Amygdala (tissue), 56 donors: ENCODE results near the gene RAB14.
A peak's percentile ranks its signal among the peaks of the same experiment; 100 is the strongest.

ENCODE experiments used
- DNase-seq, 56 donors: peaks; one replicate each; lab custom pipeline; 2025; lab: John Stamatoyannopoulos, UW

RAB14 gene

DNA sequence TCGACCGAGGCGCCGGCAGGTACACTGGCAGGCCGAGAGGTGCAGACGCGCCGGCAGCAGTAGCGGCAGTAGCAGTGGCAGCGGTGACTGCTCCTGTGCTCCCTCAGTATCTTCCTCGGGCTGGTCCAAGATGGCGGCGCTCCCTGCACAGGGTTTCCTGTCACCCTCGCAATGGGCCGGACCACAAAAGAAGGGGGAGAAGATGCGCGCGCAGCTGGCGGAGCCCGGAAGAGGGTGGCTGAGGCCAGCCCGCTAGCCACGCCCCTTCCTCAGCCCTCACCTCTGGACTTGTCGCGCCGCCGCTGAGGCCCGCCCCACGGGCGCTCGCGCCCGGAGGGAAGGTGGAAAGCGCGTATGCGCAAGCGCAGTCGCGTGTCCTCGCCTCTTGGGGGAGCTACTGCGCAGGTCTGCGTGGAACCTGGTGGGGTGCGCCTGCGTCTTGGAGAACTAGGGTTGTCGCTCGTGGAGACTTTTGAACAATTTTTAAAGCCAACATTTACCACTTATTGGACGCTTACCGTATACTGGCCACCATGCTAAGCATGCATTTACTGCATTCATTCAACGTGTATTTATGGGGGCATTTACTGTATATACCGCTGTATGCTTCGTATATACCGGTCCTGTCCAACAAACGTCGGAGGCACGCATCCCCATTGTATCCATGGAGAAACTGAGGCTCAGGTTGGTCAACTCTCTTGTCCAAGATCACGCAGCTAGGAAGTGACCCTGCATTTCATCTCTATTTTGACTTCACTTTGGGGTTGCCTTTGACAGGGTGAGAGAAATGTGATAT is at the start of gene RAB14:
Gene RAB14, minus strand, starts transcription at position 132 of the 796 bp plus-strand sequence. CDS start 8,457 bp downstream, outside the sequence.
- DNase-seq = peak; percentile 89 to 100 (median 98)

DNA sequence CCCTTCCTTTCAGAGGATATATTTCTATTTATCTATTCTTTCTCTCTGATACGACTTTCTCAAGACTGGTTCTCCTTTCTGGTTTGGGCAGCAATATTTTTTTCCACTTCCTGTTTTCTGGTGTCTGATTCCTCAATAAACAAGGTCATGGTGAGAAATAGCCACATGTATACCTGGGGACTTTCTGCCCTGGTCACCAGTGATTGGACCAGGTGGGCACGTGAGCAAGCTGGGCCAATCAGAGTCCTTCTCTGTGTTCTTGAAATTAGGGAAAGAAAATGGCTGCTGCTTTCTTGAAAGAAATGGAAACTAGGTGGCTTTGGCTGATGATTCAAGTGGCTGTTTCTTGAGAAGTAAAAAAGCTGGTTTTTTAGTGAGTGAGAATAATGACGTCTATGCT is 47.9 kb upstream of the RAB14 start:
- no peak for DNase-seq

DNA sequence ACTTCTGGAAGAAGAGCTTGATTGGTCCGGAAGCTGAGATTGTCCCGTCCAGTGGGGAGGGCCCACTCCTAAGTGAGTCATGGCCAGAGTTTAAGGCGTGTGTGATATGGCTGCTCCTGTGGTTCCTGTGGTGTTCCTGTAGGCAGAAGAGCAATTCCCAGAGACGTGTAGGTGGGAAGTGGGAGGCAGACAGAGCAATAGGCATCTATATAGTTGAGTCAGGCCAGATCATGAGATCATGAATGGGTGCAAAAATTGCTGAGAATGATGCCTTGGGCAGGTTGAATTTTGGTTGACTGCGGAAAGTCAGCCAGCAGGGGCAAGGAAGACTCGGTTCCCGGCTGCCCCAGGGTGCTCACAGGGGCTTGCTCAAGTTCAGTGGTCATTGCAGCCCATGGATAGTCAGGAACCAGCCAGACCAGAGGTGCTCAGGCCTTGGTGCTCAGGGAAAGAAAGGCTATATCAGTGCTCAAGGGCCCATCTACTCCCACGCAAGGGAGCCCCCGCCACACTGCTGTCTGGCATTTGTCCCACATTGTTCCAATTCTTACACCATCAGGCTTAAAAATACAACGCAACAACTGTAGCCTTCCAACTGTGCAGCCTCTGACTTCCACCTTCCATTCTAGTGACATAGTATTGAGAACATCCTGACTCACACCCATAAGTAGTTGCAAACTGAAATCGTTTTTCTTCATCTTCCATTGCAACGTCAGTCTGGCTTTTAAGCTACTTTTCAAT is 45.3 kb upstream of the RAB14 start:
- no peak for DNase-seq

DNA sequence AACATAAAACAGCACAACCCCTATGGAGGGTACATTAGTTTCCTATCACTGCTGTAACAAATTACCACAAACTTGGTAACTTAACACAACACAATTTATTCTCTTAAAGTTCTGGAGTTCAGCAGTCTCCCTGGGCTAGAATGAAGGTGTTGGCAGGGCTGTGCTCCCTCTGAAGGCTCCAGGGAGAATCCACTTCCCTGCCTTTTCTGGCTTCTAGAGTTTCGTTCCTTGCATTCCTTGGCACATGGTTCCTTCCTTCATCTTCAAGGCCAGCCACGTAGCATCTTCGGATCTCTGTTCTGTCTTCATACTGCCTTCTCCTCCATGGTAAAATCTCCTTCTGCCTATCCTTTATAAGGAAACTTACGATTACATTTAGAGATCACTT is 41.3 kb upstream of the RAB14 start:
- no peak for DNase-seq

DNA sequence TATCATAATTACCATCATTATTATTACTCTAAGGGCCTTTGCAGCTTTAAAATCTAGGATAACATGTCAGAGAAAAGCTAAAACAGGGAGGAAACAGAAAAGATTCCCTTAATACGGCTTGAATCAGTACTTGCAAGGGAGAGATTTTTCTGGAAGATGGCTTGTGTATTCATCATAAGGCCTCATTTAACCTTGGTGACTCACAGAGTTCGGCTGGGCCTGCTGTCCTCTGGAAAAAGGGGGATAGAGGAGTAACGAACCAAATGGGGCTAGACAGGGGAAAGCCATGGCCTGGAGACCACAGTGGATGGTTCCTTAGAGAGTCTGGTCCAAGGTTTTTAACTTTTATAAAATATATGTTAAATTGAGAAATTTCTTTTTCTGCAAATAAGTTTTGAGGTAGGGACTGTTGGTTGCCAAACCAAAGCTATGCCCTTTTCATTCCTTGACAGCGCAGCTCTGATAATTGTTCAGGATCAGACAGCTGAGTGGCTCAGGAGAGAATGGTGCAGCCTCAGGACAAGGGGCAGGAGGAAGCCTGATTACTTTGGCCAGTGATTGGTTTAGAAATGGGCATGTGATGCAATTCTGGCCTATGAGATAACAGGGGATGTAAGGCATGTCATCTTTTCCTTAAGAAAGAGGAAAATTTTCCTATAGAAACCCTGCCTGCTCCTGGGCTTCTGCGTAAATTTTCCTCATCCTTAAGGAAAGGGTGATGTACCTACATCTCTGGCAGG is 40.7 kb upstream of the RAB14 start:
- no peak for DNase-seq

DNA sequence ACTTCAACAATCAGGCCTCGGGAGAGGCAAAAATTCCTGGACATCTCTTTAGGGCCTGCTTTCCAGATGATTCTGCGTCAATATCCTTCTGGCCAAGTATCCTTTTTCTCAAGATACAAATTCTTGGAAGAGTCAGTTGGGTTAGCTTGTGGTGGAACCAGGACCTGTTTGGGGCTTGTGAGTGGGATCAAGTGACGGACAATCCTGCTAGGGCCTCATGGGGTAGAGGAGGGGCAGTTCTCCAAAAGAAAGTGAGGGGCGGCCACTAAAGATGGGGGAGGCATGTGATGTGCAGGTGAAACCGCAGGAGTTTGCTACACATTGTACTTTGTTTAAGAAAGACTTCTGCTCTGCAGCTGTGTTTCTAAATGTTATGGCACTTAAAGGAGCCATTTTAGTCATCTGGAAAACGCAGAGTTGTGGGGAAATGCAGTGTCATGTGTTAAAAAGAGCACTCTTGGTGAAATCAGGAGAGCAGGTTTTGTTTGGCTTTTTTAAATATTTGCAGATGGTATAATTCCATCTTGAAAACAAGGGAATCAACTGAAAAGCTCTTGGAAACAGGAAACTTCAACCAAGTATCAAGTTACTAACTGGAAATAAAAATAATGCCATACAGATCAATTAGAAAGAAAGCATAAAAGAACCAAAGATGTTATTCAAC is 38.9 kb upstream of the RAB14 start:
- DNase-seq = no peak

DNA sequence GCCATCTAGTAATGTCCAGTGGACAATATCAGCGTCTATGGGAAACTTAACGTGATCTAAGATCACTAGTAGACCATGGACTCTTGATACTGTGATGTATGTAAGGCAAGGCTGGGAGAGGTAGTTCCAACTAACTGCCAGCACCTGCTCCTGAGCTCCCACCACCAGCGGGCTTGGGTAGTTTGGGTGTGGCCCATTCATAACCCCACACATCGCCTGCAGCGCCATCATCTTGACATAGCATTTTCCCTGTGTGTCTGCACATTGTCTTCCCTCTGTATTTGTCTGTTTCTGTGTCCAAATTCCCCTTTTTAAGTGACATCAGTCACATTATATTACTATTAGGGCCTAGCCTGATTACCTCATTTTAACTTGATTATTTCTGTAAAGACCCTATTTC is 38.2 kb upstream of the RAB14 start:
- DNase-seq = no peak

DNA sequence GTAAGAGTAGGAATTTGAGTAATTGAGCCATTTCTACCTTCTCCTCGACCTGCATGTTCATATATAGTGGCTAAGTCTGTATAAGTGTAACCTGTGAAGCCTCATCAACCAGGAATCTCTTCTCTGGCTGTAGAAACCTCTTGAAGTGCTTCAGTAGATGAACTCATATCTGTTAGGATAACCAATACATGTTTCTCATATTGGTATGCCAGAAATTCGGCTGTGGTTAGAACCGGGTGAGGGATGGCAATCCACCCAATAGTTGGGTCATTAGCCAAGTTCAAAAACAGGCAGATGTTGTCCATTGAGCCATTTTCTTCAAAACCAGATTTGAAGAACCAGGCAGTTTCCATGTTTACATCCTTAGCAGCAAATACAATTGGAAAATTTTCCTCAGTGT is 37.4 kb upstream of the RAB14 start:
- DNase-seq = no peak

DNA sequence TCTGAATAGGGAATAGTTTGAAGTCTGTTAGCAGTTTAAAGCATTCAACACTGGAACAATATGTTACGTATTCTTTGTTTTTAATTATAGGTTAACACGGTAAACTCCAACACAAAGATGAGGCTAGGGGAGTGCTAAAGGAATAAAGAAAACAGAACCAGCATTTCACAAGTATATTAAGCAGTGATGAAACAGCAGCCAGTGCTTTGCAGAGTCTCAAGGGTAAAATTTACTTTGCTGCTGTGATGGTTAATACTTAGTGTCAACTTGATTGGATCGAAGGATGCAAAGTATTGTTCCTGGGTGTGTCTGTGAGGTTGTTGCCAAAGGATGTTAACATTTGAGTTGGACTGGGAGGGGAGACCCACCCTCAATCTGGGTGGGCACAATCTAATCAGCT is 36.2 kb upstream of the RAB14 start:
- no peak for DNase-seq

DNA sequence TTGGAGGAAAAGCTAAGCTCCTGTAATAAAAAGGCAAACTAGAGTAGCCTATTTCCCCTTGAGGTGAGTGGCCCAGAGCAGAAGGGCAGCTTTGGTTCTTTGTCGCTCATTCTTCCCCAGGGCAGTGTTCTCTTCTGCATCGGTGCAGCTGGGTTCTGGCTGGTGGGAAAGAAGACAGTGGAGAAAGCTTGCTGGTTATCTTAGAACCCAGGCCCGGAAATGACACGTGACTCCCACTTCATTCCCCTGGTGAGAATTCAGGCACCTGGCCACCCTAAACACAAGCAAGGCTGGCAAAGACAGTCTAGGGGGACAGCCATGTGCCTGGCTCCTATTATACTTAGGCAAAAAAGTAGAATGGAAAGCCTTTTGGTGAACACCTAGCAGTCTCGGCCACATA is 33.8 kb upstream of the RAB14 start:
- no peak for DNase-seq

DNA sequence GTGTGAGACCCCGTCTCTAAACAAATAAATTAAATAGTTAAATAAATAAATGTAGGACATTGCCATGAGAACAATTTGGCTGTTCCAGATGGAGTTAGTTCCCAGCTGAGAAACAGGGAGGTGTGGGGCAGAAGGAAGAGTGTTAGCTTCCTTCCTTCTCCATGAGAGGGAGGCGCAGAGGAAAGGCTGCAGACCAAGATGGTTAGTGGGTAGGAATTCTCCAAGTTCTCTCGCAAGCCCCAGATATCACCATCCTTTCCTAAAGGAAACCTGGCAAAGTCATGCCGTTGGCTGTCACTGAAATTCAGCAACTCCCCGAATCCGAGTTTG is 33.1 kb upstream of the RAB14 start:
- DNase-seq = no peak

DNA sequence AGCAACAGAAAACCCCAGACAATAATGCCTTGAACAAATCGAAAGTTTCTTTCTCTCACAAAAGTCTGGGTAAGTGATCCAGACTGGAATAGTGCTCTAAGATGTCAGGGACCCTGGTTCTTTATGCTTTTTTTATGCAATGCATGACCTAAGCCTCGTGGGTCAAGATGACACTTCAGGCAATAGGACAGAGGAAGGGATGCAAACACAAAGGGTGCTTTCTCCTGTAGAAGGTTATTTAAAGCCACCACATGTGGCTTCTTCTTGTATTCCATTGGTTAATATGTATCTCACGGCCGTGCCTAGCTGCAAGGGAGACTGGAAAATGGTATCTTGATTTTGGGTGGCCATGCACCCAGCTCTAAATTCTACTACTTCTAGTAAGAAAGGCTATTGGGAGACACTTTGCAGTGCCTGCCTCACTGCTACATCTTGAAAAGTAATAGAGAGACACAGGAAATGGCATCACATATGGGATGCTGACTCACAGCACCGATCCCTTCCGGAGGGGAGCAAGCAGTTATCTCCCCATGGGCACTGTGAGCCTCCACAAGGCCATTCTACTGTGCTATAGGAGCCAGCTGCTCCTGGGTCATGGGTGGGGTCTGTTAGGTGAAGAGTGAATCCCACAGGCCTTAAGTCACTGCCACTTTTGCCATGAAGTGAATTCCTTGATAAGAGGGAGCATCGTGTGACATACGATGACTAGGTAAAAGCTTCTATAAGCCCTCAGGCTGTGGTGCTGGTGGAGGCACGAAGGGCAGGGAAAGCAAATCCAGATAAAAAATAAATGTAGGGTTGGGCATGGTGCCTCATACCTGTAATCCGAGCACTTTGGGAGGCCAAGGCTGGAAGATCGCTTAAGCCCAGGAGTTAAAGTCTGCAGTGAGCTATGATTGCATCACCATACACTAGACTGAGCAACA is 32.5 kb upstream of the RAB14 start:
- DNase-seq = no peak

DNA sequence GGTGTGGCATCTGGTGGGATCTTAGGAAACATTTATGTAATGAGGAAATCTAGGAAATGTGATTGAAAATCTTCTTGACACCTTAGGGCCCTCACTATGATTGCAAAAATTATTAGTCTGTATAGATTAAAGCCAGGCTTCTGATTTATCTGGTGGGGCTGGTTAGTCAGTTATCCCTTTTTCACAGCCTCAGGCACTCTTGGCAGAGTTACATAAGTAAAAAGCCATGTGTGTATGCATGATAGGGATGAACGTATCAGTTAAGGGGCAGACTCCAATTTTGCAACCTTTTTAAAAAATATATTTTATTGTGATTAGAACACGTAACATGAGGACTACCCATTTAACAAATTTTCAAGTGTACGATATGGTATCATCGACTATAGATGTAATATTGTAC is 30.6 kb upstream of the RAB14 start:
- DNase-seq = no peak

DNA sequence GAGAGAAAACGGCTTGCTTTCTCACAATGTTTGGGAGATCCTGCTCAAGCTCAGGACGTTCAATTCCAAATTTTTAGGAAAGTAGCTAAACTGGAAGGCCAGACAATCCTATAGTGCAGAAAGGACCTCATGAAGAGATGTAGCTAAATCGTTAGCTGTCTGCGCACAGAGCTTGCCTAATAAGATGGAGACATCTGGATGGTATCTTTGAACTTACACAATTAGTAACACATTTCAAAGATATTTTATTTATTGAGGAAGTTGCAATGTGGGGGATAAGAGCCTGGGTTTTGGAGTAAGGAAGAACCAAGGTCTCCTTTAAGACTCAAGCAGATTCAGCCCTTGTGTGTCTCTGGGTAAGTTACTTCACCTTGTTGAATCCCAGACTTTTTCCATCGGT is 28.6 kb upstream of the RAB14 start:
- no peak for DNase-seq

DNA sequence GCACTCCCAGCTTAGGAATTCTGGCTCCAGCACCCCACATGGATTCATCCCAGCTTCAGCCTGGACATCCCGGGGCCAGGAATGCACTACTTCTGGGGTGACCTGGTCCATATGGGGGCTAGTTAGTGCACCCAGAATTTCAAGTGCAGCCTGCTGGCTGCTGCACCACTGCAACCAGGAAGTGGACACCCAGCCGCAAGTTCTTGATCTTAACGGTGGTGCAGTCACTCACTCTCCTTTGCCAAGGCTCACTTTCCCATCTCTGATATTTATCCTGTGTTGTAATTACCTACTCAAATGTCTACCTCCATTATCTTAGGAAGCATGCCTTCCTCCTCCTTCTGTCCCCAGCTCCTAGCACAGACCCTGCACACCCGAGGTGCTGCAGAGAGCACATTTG is 26.2 kb upstream of the RAB14 start:
- DNase-seq = no peak

DNA sequence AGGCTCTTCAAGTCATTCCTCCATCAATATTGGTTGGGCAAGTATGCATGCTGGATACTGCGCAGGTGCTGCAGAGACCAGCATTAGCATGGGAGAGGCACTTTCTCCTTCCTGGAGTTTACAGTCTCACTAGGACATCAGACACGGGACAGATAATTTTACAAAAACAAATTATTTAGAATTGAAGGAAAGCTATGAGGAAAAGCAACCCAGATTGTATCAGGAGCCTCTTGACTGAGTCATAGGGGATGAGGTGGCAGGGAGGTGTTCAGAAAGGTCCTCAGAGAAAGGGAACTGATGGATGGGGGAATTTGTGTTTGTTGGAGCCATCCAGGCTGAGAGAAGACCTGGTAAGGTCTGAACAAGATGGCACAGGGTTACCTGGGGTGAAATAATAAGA is 24.5 kb upstream of the RAB14 start:
- no peak for DNase-seq

DNA sequence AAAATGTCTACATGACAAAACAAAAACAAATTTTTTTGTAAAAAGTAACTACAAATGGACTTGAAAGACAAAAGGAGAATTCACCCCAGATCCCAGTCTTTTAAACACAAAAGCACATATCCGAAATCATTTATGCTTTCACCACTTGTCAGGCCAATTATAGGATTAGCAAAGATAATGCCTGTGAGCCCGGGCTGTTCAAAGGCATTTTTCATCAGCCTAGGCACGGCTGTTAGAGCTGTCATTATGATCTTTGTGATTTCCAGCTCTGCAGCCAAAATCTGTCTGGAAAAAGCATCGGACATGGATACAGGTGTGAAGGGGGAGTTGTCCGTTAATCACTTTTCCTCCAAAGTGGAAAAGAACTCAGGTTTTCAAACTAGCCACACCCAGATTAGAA is 23.6 kb upstream of the RAB14 start:
- no peak for DNase-seq

DNA sequence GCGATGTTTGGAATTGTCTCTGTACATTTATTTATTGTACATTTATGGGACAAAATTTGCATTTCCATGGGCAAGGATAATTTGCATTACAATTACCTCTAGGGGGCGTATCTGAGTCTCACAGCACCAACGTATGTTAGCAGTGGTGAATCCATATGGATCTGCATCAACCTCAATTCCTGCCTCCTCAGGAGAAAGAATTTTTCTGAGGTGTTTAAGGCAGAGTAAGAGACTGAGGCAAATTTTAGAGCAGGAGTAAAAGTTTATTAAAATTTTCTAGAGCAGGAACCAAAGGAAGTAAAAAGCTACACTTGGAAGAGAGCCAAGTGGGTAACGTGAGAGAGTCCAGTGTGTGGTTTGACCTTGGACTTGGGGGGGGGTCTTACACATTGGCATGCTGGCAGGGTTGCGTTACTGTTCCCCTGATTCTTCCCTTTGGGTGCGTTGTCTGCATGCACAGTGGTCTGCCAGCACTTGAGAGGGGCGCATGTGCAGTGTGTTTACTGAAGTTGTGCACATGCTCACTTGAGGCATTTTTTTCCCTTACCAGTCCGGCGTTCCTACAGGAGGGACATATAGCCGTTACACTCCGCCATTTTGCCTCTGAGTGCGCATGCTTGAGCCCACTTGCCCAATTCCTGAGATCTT is 21.0 kb upstream of the RAB14 start:
- peak in 1 of 56 donors; percentile 8 for DNase-seq

DNA sequence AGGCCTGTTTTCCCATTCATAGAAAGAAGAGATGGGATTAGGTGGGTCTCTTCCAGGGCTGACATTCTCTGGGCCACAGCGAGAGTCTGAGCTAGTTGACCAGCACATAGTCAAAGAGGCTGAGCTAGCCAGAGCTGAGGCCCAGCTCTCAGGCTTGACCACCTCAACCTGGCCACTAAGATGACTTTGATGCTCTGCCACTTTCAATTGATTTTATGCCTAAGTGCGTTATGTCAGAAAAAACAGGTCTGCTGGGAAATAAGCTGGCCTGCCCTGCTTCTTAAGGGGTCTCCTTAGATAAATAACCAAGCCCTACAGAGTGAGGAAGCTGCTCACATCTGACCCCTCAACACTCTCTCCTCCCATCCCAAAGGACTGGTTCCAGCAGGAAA is 20.0 kb upstream of the RAB14 start:
- no peak for DNase-seq
